ENCODE measurements around the gene DEDD. TPM values are rescaled to one million over a fixed set of nuclear protein-coding genes. Genes with fewer than 3 reads are reported as not detected.
A peak's percentile ranks its signal among the peaks of the same experiment; 100 is the strongest.

DEDD gene
- total RNA-seq, 4 donors from 2014 or later = 4.4 to 42.2 (median 36.1) TPM

- peaks cover 0 to 4% of the 10 kb centered on the region in 2 donors for H3K4me1 ChIP-seq
- intact Hi-C loops (cut with DNase I; ENCODE audit: low total_unique reads) = no loop called here
- no peaks in the 10 kb centered on the region for H3K9me3 ChIP-seq
- peak; percentile 92 to 94 for DNase-seq
- H3K4me3 ChIP-seq = peak within 1 kb of the TSS; percentile 85 to 92
- no peaks in the 10 kb centered on the region for H3K36me3 ChIP-seq
- peak within 1 kb of the TSS; percentile 85 to 88 for H3K27ac ChIP-seq
- H3K27me3 ChIP-seq = no peaks in the 10 kb centered on the region
- TF ChIP-seq CTCF (IDR thresholded peaks at IDR 0.05) (peak in 1 of 4 experiments; percentile 39), POLR2A (IDR thresholded peaks at IDR 0.05) (peak in 1 of 2 donors; percentile 66)
These were observed 26.8 kb upstream of the DEDD start, which contains the start of gene USP21 for GRCh38 chr1:161159087-161159912. Gene USP21, plus strand, starts transcription at chr1:161159500. Its CDS starts 1,141 bp downstream, at chr1:161160641.

GRCh38 chr1:161158316-161159010 lies 26.0 kb upstream of the DEDD start:
- peaks cover 0 to 4% of the 10 kb centered on the region in 2 donors for H3K4me1 ChIP-seq
- peak overlapping the region; percentile 85 to 88 for H3K27ac ChIP-seq

GRCh38 chr1:161157867-161158266 lies 25.4 kb upstream of the DEDD start:
- H3K4me3 ChIP-seq = no peak overlapping the region
- intact Hi-C loops (cut with DNase I; ENCODE audit: low total_unique reads) = no loop called here
- no peaks in the 10 kb centered on the region for H3K9me3 ChIP-seq
- no peaks in the 10 kb centered on the region for H3K36me3 ChIP-seq
- no peaks in the 10 kb centered on the region for H3K27me3 ChIP-seq
- H3K4me1 ChIP-seq = peaks cover 0 to 4% of the 10 kb centered on the region in 2 donors
- no peak overlapping the region for H3K27ac ChIP-seq
- TF ChIP-seq CTCF (IDR thresholded peaks at IDR 0.05) (no peak), POLR2A (IDR thresholded peaks at IDR 0.05) (no peak)
- DNase-seq = no peak

More at GRCh38 chr1:161158316-161159010, 26.0 kb upstream of the DEDD start:
- TF ChIP-seq POLR2A (IDR thresholded peaks at IDR 0.05) = no peak
- no peaks in the 10 kb centered on the region for H3K36me3 ChIP-seq
- no peak for DNase-seq
- no peaks in the 10 kb centered on the region for H3K27me3 ChIP-seq
- H3K4me3 ChIP-seq = peak overlapping the region in 1 of 2 donors; percentile 85
- no peaks in the 10 kb centered on the region for H3K9me3 ChIP-seq
- intact Hi-C loops (cut with DNase I; ENCODE audit: low total_unique reads) = no loop called here

- Histone ChIP-seq H3K9me3 (no peaks in the 10 kb centered on the region), H3K4me3 (peak within 1 kb of the TSS; percentile 62 to 70), H3K4me1 (no peaks in the 10 kb centered on the region), H3K27me3 (no peaks in the 10 kb centered on the region), H3K27ac (peak within 1 kb of the TSS; percentile 91), H3K36me3 (no peaks in the 10 kb centered on the region)
- TF ChIP-seq CTCF (IDR thresholded peaks at IDR 0.05) (no peak), POLR2A (IDR thresholded peaks at IDR 0.05) (peak in 1 of 2 donors; percentile 31)
- intact Hi-C loops (cut with DNase I; ENCODE audit: low total_unique reads) = no loop called here
- peak; percentile 75 to 82 for DNase-seq
These were observed 21.3 kb upstream of the DEDD start, which contains the start of gene UFC1 for GRCh38 chr1:161153682-161154337. Gene UFC1, plus strand, starts transcription at chr1:161153978. Its CDS starts 20 bp downstream, at chr1:161153998.

GRCh38 chr1:161153176-161153575 lies 20.7 kb upstream of the DEDD start:
- intact Hi-C loops (cut with DNase I; ENCODE audit: low total_unique reads) = no loop called here
- H3K27ac ChIP-seq = peak overlapping the region; percentile 91

More at GRCh38 chr1:161153176-161153575, 20.7 kb upstream of the DEDD start:
- no peaks in the 10 kb centered on the region for H3K4me1 ChIP-seq
- TF ChIP-seq POLR2A (IDR thresholded peaks at IDR 0.05) = no peak
- TF ChIP-seq CTCF (IDR thresholded peaks at IDR 0.05) = no peak
- no peak for DNase-seq
- H3K4me3 ChIP-seq = peak overlapping the region; percentile 62 to 70
- no peaks in the 10 kb centered on the region for H3K36me3 ChIP-seq
- no peaks in the 10 kb centered on the region for H3K9me3 ChIP-seq
- H3K27me3 ChIP-seq = no peaks in the 10 kb centered on the region

All from uterus (tissue), 4 donors.